Activated T-cell treated with anti-CD3 and anti-CD28 coated beads, Interleukin-2, amount 50 U/mL, for 1 hour (primary cell): ENCODE data around the gene EIF5AL1.
"Not testable (repeated sequence)": the region's sequence is repeated elsewhere in the genome, so short reads cannot be mapped to it uniquely, and the experiment has no call there.

ENCODE experiments used
- DNase-seq: peaks from one replicate; pipeline ENCODE4 v3.0.0-alpha.2; 2020

EIF5AL1 gene

DNA sequence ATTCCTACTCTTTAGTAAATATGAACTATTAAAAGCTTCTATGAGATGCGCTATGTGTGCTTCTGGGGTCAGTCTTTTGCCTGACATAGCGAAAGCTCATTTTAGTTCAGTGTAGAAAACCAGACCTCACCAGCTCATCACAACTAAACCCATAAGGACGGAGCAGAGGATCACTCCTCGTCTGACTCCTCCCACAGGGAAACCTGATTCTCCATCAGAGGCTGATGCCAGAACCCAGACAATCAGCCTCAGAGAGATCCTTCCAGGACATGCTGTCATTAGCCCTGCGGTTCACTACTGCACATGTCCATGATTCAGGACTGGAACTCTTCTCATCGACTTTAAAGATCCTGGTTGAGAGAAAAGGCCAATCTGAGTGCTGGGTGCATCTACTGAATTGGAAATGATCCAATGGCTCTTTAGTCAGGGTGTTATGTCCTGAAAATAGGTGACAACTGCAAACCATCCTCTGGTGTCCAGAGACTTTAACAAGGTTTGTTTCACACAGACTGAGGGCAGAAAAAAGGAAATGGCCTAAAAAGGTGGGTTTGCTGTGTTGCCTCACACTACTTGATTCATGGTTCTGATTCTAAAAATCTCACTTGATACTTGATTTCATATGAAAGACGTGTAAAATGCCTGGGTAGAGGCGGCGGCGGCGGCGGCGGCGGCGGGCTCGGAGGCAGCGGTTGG is at the start of gene EIF5AL1:
EIF5AL1 (plus strand) TSS at position 643 of the 693 bp plus-strand sequence. CDS start 117 bp downstream, outside the sequence.
- not testable (repeated sequence) for DNase-seq

DNA sequence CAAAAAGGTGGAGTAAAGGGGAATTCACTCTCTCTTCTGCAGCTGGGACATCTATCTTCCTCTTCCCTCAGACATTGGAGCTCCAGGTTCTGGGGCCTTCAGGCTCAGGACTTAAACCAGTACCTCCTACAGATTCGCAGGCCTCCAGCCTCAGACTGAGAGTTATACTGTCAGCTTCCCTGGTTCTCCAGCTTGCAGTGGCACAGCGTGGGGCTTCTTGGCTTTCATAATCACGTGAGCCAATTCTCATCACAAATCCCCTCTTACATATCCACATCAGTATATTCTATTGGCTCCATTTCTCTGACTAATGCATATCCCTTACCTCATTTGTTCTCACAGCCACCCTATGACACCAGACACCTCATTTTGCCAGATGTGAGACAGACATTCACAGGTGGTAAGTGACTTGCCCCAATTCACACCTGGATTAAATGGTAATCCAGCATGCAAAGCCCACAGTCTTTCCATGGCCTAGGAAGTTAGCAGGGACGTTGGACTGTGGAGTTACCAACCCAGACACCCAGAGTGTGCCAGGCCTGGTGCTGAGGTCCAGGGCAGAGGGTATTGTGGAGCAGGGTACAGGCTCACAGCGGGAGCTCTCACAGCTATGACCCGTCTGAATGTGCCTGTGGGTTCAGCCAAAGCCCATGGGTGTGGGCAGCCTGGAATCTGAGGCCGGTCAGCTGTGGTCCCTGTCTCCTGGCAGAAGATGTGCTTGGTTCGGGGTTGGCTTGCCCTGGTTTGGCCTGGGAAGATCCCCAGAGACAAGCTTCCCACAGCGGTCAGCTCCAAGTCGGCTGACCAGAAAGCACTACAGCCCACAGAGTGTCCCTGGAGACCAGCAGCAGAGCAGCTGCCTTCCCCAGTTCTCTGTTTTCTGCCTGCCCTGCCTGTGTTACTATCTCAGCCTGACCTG is 48.5 kb upstream of the EIF5AL1 start:
- no peak for DNase-seq

DNA sequence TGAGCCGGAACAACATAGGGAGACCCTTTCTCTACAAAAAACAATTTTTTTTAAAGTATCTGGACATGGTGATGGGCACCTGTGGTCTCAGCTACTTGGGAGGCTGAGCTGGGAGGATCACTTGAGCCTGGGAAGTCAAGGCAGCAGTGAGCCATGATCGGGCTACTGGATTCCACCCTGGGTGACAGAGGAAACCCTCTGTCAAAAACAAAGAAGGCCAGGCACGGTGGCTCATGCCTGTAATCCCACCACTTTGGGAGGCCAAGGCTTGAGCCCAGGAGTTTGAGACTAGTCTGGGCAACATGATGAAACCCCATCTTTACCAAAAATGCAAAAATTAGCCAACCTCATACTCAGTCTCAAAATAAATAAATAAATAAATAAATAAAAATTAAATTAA is 47.0 kb upstream of the EIF5AL1 start:
- no peak for DNase-seq

DNA sequence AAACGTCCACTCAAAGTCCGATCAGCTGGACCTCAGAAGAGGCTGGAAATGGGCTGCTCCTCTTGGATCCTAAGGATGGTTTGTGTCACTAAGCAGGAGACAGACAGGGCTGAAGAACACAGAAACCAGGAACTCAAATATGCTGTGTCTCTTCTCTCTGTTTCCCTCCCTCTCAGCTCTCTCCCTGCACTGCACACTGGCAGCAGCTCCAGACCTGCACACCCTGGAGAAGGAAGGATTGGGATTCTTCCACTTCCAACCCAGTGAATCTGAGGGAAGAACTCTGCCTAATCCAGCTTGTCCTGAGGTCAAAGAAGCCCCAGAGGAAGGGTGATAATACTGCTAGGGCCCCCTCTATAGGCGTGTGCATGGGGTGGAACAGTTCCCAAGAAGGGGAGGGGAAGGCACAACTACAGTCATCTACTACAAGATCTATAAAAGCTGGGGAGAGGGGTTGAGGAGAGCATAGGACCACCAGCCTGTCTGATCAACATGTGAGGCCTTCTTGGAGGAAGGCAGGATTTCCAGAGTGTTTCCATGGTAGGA is 44.2 kb upstream of the EIF5AL1 start:
- no peak for DNase-seq

DNA sequence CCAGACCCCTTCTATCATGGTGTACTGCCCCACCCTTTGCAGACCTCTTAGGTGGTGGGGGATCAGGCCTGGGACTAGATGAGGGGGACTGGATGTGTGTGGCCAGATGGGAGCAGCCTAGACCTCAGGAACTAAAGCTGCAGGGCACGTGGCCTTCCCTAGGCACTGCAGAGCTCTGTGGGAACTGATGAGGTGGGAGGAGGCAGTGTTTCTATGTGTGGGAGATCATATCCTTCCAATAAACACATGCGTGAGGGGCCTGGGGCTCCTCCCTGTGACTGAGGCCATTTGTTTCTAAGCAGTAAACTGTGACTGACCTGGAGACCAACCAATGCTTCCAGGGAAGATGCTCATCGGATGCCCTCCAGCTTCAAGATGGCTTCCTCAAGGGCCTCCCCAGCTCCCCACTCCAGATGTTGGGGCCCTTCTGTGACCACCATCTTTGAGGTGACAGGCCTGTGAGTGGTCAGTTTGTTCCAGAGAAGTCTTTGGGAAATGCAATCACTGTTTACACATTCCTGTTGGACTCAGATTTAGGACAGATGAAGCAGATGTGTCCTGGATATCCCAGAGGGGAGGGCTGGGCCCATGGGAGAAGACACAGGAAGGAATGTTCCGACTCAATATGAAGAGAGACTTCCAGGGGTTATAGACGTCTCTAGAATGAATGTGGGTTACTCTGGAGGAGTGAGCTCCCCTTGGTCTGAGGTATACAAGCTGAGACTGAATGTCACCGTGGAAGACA is 43.3 kb upstream of the EIF5AL1 start:
- no peak for DNase-seq

DNA sequence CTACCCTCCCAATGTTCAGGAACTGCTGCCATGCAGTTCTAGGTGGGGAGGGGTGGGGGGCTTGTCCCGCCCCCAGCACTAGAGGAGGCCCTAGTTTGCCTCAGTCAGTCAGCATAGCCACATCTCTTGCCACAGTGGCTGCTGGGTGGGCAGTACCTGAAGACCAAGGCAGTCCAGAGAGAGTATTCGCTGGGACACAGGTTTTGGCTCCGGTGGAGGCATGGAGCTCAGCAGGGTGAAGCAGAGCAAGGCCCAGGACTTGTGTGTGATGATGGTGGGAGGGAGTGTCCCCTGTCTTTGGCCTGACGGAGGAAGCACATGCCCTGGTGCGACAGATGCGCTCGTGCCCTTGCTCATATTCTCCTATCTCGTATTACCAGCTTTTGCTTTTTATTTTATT is 42.2 kb upstream of the EIF5AL1 start:
- no peak for DNase-seq

DNA sequence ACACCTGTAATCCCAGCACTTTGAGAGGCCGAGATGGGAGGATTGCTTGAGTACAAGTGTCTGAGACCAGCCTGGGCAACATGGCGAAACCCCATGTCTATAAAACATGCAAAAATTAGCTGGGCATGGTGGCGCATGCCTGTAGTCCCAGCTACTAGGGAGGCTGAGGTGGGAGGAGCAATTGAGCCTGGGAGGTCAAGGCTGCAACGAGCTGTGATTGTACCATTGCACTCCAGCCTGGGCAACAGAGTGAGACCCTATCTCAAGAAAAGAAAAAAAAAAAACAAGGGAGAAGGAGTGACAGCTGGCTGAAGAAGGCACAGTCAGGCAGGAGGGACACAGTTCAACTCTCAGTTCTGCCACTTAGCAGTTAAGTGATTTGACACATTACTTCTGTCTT is 40.6 kb upstream of the EIF5AL1 start:
- no peak for DNase-seq

DNA sequence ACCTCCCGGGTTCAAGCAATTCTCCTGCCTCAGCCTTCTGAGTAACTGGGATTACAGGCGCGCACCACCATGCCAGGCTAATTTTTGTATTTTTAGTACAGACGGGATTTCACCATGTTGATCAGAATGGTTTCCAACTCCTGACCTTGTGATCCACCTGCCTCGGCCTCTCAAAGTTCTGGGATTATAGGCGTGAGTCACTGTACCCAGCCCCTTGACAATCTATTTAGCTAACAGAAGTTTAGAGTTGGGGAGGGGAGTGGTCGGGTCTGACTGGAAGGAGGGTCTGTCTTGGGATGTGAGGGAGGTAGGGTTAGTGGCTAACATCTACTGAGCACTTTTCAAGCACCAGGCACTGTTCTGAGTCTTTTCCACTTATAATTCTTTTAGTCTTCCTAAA is 39.9 kb upstream of the EIF5AL1 start:
- no peak for DNase-seq

DNA sequence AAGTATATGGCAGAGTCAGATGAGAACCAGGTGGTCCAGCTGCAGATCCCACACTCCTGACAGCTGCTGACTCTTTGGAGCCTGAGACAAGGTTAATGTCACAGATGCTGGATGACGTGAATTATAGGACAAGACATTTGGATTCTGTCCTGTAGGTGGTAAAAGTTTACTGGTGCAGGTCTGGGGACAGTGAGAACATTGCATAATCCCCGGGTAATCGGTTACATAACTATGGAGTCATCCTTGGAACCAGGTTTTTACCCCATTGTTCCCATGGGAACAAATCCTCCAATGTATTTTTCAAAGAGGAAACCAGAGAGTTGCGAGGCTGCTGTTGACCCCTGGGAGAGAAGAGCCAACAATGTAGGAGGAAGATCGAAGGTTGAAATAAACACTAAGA is 39.4 kb upstream of the EIF5AL1 start:
- no peak for DNase-seq

DNA sequence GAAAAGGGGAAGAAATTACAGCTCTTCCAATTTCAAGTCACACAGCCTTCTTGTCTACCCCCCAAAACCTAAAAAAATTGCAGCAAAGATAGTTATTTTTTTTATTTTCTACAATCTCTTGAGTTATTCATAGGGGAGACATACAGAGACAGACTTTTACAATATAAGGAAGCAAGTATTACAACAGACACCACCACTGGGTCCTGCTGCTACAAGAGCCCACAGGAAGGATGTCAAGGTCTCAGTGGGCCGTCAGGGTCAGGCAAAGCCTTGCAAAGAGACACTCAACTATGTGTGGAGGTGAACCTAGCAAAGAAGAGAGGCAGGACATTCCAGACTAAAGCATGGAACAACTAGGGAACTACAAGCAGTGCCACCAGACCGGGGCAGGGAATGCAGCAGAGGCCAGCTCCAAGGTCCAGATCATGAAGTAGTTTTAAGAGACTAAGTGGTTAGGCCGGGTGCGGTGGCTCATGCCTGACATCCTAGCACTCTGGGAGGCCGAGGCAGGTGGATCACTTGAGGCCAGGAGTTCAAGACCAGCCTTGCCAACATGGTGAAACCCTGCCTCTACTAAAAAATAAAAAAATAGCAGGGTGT is 38.7 kb upstream of the EIF5AL1 start:
- no peak for DNase-seq

DNA sequence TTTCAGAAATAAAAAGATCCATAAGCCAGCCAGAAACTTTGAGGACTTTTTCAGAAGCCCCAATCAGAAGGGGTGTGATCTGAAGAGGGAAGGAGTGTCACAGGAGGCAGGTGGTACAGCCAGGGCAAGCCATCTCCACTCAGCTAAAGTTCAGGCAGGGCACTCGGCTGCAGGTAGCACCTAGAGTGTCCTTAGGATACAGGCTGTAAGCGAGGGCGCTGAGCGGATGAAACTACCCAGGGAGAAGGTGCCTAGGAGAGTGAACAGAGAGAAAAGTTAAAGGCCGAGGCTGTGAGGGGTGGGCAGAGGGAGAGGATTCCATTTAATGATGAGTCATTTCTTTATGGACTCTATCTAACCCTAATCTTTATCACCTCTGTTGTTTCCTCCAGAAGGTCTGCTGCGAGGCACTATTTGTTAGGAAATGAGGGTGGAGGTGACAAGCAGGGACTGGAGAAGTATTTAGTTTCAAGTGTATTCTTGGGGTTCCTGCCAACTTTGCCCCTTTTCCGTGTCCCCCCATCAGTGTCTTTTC is 37.1 kb upstream of the EIF5AL1 start:
- DNase-seq = no peak

DNA sequence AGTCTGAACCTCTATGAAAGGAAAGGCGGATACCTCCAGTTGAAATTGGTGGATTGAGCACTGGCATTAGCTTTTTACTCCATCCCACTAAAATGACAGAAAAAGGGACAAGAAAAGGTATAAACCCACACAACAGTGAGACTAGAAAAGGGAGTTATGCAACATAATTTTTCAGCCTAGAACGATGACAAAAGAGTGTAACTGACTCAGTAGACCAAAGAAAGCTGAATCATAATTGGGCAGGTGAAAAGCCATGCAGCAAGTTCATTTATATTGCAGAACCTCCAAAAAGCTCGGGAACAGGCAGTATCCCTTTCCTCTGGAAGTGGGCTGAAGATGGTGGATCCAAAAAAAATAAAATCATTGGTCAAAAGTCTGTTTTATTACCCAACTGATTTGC is 36.5 kb upstream of the EIF5AL1 start:
- no peak for DNase-seq

DNA sequence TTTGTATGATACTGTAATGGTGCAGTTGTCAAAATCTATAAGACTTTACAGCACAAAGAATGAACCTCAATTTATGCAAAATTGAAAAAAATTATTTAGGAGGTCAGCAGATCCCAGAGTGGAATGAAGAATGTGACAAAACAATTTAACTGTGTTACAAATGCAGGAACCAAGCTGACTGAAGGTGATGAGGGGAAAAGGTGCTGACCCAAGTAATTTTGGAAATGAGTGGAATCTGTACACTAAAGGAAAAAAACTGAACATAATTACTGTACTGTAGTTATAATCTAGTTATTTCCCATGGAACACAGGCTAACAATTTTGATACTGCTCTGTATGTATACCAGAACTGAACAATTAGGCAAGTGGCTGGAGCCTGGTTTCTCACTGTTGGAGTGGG is 35.7 kb upstream of the EIF5AL1 start:
- DNase-seq = no peak

DNA sequence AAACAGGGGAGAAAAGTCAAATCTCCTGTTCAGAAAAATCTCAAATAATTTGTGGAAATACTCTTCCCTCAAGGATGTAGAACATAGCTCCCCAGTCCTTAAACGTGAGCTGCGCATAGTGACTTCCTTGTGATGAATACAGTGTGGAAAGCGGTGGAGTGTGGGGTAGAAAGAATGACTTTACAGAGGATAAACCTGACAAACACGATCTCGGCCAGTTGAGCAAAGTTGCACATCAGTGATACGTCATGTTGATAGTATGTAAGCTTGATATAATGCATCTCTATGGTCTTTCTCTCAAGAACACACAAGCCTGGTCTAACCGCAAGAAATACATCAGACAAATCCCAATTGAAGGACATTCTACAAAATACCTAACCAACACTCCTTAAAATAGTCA is 34.9 kb upstream of the EIF5AL1 start:
- no peak for DNase-seq

DNA sequence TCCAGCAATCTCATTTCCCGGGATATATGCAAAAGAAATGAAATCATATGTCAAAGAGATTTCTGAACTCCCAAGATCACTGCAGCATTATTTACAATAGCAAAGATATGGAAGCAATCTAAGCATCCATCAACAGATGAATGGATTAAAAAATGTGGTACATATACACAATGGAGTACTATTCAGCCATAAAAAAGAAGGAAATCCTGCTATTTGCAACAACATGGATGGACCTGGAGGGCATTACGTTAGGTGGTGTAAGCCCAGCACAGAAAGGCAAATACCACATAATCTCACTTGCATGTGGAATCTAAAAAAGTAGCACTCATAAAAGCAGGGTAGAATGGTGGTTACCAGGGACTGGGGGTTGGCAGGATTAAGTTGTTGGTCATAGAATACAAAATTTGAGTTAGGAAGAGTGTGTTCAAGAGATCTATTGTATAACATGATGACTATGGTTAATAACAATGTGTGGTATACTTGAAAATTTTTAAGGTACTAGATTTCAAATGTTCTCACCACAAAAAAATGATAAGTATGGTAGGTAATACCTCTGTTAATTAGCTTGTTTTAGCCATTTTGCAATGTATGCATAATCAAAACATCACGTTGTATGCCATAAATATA is 32.9 kb upstream of the EIF5AL1 start:
- DNase-seq = no peak

DNA sequence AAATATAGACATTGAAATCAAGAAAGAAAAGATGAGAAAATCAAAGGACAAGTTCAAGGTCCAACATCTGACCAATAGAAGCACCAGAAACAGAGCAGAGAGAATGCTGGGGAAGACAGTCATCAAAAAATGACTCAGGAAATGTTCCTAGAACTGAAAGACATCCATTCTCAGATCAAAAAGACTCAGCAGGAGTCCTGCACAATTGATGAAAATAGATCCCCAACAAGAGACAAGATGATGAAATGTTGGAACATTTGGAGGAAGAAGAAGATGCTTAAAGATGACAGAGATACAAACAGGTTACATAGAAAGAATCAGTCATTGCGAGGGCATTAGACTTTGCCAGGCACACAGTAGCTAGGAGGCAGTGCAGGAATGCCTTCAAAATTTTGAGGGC is 30.0 kb upstream of the EIF5AL1 start:
- DNase-seq = no peak

DNA sequence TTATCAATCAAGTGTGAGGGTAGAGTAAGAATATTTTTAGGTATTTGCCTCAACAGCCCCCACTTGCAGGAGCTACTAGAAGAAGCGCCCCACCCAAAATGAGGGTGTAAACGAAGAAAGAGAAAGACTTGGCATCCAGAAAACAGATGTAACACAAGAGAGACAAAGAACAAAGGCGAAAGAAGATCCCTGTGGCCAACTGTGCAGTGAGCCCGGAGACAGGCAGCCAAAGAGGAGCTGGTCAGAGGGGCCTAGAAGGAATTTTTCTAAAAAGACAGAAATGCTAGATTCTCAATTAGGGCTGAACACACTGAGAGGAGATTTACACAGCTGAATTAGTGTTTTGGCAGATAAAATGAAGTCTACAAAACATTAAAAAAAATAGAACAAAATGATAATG is 29.6 kb upstream of the EIF5AL1 start:
- no peak for DNase-seq

DNA sequence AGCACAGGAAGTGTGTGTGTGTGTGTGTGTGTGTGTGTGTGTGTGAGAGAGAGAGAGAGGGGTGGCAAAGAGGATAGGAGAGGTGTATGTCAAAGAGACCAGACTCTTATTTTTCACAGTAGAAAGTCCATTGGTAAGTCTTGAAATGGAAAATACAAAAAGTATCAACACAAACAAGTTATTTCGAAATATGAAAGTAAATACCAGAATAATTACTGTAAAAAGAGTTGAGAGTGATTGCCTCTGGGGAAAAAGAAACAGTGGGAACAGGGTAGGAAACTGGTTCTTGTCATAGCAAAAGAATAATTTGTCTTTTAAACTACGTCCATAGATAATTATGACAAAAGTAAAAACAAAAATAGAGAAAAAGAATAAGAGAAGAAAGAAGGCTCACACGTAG is 29.0 kb upstream of the EIF5AL1 start:
- no peak for DNase-seq

DNA sequence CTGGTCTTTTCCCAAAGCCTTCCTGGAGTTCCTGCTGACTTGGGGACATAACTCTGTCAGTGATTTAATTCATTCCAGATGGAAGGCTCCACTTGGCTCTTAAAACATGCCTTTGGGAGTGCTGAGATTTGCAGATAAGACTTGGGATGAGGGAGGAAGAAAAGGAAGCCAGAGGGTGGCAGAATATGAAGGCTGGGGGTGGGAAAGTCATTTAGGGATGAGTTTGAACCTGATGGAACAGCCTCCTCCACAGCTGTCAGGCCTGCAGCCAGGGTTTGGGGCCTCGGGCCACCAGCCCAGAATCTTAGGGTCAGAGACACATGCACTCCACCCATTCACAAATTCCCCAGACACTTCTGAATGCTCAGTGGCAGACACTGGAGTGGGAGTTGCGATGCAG is 28.4 kb upstream of the EIF5AL1 start:
- no peak for DNase-seq

DNA sequence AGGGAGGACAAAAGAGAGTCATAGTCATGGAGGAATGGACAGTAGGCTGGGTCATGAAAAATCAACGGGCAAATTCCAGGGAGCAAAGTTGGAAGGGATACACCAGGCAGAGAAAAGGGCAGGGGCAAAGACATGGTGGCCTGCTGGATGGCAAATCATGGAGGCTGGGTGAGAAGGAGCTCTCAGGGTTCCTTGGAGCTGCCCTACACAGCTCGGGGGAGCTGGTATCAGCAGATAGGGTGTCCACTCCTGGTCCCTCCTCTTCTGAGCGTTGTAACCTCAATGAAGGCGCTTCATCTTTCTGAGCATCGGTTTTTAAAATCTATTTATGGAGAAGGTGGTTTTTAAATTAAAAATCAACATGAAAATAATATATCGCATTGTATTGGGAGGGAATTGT is 27.9 kb upstream of the EIF5AL1 start:
- no peak for DNase-seq

DNA sequence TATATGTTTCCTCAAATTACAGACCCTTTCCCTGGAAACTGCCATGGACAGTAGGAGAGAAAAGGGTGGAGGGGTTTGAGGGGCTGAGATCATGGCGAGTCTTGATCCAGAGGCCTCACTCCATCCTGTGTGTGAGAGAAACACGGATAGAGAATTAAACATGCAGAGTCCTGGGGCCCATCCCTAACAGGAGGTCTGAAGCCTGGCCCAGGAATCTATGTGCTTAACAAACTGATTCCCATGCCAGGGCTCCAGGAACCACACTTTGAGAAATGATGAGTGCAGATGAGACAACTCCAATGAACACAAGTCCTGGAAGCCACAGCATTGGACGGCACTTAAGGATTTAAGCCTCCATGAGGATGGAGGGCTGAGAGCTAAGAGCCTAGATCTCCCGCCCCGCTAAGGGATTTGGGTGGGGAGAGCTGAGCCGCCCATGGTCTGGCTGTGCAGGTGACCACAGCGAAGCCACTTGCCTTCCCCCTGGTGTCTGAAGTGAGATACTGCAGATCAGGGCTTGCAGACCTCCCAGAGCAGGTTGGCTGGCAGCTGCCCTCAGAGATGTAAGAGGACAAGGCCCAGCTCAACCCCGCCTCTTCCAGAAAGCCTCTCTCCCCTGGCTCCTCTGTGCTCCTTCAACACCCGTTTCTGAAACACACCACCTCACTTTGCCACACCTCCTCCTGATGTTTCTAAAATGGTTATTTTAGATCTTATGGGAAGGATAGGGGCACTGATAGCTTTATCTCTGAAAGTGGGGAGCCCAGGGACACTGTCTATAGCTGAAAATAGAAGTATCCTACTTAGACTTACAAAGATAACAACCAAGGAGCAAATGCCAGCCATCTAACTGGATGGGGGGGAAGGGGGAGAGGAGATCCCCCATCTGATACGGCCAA is 24.8 kb upstream of the EIF5AL1 start:
- no peak for DNase-seq
